Activated T-cell treated with anti-CD3 and anti-CD28 coated beads for 1 hour (primary cell): ENCODE data around the gene RNPS1.
"Not testable (repeated sequence)": the region's sequence is repeated elsewhere in the genome, so short reads cannot be mapped to it uniquely, and the experiment has no call there.

ENCODE experiments used
- DNase-seq: peaks from one replicate; pipeline ENCODE4 v3.0.0-alpha.2; 2020; ENCODE audit warnings: low read depth

The RNPS1 gene

DNA sequence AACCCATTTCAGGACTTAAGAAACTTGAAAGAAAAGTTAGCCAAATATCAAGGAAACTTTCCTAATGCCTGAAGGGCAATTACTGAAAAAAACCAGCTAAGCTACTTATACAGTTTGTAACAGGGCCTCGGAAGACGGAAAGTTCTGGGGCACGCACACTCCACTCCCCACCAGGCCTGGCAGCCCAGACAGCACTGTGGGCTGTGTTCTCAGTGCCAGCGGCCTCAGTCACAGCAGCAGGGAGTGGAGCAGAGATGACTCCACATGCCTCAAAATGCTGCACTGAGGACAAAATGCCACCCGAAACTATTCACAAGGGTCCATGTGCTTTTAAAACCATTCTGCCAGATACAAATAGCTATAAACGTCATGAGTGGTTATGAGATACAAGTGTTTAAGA lies 10.2 kb downstream of the RNPS1 start:
- no peak for DNase-seq

DNA sequence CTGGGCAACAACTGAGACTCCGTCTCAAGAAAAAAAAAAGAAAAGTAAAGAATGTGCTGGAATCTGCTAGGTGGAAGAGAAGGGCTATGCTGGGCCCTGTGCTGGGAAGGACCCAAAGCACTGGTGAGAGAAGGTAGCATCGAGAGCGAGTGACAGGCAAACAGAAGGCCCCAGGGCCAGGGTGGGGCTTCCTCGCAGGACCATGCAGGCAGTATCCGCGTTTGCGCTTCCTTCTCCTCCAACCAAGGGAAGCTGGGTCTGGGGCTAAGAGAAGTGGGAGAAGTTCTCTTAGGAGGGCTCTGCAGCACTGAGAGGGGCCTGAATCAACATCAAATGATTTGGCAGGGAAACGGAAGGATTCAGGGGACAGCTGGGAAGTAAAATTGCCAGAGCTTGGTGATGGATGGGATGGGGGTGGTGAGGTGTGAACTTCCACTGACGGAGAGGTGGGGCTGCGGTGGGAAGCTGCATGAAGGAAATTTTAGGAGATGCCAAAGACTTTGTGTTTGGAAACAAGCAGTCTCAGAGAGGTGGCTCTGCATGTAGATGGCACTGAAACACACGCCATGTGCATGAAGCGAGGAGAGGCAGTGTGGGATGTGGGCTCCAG lies 11.3 kb downstream of the RNPS1 start:
- no peak for DNase-seq

DNA sequence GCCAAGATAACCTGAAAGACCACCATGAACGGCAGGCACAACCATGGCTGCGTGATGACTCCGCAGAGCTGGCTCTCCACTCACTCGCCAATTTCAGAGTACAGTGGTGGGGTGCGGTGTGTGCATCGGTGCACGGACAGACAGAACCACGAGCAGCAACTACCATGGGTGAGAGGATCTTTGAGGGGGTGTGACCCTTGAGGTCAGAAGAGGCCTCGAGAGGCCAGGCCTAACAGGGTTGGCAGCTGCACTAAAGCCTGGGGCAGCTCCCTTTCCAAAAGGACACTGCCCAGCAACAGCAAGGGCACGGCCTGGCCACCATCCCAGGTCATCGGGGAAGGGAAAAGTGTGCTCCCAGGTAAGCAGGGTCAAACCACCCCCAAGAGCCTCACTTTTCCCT lies 14.6 kb downstream of the RNPS1 start:
- DNase-seq: no peak

DNA sequence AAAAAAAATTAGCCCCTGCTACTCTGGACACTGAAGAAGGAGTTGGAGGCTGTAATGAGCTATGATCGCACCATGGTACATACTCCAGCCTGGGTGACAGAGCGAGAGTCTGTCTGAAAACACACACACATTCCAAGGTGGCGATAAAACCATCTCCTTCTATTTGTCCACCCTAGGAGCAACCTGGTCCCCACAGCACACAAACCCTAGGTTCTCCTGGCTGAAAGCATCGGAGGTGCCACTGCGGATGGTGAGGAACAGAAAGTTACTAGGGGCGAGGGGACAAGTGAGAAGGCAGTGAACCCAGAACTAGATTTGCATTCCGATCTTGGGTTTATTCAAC lies 15.1 kb downstream of the RNPS1 start:
- no peak for DNase-seq

DNA sequence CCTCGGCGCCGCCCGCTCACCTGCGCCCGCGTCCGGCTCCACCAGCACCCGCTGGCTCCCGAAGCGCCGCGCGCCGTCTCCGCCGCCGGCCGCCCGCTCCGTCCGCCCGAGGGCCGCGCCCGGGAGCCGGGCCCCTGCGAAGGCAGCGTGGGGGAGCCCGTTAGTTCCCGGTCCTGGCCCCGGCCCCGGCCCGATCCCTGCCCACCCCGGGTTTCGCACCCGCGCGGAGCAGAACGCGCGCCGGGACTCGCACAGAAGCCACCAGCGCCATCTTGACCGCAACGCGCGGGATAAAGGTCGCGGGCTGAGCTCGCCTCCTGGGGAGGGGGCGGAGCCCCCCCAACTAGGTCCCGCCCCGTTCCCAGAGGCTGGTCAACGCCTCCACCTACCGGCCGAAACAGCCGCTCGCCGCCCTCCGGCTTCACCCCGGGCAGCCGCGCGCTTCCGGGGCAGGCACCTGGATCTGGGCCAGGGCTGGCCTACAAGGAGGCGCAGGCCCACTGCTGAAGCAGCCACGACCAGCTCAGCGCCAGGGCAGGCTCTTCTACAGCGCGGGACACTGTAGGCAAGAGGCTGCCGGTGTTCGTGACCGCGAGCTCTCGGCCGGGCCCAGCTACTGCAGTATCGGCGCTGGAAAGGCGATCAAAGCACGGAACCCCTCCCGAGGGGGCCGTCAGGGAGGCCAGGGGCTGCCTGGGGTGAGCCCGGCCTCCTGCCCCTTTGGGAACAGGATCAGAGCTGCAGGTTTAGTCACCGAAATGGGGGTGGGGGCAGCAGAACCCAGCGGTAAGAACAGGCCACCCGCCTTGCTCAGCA lies 16.4 kb downstream of the RNPS1 start, which contains the start of gene ECI1:
Gene ECI1 (minus strand): TSS at position 292 of the 816 bp plus-strand sequence. CDS start 21 bp downstream, at position 271.
- peak; percentile 65 for DNase-seq

DNA sequence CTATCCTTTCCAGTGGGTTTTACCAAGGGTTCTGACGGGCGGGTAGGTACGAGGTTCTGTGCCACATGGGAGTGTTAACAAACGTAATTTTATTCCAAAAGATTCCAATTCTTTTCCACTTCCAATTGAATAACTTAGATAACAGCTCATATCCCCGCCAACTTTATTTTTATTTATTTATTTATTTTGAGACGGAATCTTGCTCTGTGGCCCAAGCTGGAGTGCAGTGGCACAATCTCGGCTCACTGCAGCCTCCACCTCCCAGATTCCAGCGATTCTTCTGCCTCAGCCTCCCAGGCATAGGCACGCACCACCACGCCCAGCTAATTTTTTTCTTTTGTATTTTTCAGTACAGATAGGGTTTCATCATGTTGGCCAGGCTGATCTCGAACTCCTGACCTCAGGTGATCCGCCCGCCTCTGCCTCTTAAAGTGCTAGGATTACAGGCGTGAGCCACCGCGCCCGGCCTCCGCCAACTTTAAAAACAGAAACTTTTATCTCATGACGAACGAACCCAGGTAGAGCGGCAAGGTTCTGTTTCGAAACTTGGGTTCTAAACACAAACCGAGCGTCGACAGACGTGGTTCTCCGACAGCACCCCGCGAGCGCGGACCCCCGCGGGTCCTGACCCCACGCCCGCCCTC lies 17.2 kb downstream of the RNPS1 start:
- DNase-seq: peak; percentile 17

DNA sequence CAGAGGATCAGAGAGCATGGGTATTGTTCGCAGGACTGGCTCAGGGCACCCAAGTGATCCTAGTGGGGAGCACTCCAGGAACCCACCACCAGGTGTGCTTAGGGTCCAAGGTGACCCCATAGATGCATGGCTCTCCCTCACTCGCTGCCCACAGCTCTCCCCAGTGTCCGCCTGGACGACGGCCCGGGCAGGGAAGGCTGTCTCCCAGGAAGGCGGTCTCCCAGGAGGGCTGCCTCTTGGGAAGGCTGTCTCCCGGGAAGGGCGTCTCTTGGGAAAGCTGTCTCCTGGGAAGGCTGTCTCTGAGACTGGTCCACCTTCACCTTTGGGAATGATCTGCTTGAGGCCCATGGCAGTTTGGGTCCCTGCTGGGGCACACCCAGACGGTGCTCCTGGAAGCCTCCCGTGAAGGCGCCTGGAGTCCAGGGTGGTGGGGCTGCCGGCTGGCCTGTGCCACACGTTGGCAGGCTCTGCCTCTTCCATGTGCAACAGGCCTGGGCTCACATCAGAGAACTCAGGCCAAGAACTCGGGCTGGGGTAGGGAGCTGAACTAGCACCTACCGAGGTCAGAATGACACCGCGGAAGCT lies 21.5 kb downstream of the RNPS1 start:
- no peak for DNase-seq

DNA sequence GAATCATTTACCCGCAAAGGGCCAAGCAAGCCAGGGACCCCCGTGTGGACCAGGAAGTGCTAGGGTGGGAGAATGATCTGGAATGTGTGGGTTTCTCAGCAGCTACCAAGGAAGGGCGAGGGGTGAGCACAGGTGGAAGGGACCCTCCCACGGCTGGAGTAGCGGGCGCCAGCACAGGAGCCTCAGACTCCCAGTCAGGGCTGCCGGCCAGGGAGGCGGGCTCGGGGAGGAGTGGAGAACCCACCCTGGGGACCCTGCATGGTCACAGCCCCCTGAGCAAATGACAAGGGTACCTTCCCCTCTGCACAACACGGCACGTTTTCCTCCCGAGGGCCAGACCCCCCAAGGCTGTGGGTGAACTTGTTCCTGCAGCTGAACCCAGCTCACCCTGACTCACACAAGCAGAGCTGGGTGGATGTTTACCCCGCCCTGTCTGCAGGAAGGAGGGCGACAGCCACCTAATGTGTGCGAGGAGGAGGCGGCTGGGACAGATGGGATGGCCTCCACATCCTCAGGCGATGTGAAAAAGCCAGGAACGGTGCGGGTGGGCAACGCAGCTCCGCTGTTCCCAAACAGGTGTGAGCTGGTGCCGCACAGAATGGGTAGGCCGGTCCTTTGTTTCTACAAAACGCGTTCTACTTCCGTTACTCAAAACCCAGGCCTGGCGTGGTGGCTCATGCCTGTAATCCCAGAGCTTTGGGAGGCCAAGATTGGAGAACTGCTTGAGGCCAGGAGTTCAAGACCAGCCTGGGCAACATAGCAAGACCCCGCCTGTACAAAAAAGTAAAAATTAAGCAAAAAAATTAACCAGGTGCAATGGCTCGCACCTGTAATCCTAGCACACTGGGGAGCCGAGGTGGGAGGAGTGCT lies 22.8 kb downstream of the RNPS1 start:
- DNase-seq: no peak

DNA sequence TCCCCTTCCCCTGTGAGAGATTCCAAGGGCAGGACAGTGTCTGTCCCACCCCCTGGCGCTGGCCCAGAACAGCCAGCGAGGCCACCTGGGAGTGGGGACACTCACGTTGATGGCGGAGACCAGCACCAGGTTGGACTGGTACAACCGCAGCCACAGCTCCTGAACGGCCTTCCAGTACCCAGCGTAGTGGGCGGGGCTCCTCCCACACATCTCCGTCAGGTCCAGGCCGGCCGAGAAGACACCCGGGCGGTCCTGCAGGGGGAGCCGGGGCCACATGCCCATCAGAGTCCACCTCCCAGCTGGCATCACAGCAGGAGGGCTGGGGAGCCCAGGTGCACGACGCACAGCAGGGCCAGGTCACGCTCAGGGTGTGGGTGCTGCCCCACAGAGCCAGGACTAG lies 23.6 kb downstream of the RNPS1 start:
- DNase-seq: no peak

DNA sequence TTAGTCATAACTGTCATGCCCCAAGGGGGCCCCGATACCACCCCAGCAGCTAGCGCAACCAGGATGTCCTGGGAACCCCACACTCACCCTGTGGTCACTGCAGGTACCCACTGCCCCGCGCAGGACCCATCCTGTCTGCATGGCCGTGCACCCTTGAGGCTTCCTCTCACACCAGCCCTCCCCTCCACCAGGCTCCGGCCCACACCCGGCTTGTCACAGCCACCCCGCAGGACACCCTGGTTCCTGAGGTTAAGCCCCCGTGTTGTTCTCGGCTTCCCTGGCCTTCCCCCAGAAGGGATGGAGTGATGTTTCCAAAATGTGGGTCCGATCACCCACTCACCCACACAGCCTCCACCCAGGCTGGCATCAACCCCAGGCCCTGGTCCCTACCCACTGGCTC lies 24.1 kb downstream of the RNPS1 start:
- no peak for DNase-seq

DNA sequence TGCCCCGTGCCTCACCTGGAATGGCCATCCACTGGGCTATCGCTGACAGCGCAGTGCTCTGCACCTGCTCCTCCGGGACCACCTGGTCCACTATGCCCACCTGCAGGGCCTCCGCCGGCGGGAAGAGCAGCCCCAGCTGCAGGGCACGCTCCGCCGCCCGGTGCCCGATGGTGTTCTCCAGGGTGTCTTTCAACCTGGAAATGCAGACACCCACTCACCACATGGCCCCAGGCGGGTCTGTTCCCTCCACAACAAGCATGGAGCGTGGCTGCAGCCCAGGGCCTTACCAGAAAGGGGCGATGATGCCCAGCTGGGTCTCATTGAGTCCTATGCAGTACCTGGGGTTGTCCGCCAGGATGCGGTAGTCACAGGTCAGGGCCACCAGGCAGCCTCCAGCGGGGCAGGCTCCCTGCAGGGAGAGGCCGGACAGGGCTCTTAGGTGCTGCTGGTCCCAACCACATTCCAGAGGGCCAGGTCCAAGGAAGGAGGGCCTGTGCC lies 24.8 kb downstream of the RNPS1 start:
- DNase-seq: no peak

DNA sequence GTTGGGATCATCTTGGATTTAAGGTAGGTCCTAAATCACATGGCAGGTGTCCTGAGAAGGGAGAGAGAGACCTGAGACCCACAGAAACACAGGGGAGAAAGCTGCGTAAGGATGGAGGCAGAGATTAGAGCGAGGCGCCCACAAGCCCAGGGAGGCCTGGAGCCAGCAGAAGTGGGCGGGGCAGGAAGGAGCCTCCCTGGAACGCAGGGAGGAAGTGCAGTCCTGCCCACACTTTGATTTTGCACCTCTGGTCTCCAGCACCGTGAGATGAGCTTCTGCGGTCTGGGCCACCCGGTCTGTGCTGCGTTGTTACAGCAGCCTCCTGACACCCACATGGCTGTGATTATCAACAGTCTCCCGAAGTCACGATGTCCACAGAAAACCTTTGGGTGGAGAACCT lies 25.3 kb downstream of the RNPS1 start:
- DNase-seq: no peak

DNA sequence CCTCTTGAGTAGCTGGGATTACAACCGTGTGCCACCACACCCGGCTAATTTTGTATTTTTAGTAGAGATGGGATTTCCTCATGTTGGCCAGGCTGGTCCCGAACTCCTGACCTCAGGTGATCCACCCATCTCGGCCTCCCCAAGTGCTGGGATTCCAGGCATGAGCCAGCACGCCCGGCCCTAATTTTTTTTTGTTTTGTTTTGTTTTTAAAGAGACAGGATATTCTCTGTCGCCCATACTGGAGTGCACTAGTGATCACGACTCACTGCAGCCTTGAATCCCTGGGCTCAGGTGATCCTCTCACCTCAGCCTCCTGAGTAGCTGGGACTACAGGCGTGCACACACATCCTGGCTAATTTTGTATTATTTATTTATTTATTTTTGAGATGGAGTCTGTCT lies 27.6 kb downstream of the RNPS1 start:
- not testable (repeated sequence) for DNase-seq

DNA sequence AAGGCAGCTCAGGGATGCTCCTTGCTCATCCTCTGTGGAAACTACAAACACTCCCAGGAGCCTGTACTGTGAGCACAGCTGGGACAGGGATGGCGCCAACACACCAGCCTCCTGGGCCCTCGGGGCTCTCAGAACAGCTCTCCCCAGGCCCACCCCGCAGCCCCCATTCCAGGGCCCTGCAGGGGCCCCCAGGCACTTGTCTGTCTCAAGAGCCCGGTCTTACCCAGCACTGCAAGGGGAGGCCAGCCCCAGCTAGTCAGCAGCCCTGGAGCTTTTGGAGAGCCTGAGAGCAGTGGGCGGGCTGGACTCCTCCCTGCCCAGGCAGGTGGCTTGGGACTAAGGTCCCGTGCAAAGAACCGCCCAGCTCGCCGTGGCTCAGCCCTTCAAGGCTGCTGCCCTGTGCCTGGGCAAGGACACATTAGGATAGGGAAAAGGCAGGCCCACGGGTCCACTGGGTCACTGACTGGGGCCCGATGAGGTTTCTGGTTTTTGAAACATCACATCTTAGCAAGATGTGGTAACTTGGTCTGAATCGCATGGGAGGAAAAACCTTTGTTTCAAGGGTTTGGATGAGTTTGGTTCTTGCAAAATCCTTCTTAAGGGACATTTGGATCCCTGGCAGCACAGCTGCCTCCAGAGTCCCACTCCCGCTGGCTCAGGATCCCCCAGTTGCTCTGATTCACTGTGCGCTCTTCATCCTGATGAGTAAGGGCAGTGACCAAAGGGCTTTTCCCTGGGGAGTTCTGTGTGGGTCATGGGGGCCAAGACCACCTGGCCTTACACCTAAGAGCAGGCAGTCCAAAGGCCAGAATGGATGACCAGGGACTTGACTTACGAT lies 28.9 kb downstream of the RNPS1 start:
- DNase-seq: no peak

DNA sequence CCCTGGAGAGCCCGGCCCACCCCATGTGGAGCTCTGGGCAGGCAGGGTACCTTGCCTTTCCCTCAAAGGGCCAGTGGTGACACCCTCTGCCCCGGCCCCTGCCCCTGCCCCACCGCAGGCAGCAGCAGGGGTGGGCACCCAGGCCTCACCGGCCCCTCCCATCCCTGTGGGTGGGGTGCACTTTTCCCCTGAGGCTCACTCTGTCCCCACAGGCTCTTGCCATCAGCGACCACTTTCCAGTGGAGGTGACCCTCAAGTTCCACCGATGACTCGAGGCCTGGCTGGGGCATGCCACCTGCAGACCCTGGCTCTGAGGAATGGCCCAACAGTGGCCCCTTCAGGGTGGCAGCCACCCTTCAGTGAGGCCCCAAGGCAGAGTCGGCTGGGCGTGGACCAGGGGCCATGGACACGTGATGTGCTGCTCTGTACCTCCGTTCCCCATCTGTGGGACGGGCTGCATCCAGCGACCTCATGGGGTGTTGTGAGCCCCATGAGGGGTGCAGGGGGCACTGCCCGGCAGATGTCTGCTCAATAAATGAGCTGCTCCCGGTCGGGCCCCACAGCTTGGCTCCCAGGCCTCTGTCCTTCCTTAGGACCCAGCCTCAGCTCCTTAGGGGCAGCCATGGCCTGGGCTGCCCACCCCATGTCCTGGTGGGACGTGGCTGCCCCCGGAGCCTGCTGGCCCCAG lies 29.6 kb downstream of the RNPS1 start:
- DNase-seq: no peak

DNA sequence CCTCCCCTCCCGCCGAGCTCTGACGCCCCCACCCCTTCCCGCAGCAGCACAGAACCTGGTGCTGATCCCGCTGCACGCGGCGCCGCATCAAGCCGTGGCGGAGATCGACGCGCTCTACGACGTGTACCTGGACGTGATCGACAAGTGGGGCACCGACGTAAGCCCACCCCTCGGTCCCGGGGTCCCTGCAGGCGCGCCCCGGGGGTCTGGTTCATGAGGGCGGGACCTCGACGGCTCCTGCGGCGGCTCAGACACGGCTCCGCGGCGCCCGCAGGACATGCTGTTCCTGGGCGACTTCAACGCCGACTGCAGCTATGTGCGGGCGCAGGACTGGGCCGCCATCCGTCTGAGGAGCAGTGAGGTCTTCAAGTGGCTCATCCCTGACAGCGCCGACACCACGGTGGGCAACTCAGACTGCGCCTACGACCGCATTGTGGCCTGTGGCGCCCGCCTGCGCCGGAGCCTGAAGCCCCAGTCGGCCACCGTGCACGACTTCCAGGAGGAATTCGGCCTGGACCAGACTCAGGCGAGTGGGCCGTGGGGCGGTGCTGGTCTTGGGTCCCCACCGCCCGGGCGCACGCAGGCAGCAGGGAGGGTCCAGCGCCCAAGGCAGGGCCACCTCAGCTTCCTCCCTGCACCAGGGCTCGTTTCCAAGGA lies 30.3 kb downstream of the RNPS1 start:
- no peak for DNase-seq

DNA sequence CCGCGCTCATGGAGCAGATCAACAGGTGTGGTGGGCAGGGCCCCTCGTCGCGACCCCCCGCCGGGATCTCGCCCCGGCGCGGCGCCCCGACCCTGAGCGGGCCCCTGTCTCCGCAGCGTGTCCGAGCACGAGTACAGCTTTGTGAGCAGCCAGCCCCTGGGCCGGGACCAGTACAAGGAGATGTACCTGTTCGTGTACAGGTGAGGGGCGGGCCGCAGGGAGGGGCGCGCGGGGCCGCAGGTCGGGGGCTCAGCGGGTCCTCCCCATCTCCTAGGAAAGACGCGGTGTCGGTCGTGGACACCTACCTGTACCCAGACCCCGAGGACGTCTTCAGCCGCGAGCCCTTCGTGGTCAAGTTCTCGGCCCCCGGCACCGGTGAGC lies 30.8 kb downstream of the RNPS1 start:
- no peak for DNase-seq

DNA sequence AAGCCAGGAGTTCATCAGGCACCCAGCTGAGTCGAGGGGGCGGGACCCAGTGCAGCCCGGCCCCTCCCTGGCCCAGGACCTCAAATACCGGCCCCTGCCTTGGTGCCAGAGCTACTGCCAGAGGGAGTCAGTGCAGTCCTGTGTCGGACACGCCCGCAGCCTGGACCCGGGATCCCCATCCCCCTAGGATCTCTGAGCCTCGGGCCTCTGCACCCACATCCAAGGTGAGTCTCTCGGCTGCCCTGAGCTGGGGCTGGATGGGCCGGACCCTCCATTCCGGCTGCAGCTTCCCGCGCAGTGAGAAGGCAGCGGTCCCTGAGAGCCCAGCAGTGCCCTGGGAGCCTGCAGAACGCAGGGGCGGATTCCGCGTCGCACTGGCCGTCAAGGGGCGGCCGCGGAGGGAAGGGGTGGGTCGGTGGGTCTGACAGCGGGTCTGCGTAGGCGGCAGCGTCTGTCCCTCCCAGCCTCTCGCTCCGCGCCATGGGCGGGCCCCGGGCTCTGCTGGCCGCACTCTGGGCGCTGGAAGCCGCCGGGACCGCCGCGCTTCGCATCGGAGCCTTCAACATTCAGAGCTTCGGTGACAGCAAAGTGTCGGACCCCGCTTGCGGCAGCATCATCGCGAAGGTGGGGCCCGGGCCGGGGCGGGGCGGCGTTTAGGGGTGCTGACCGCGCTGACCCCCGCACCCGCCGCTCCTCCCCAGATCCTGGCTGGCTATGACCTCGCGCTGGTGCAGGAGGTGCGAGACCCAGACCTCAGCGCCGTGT lies 31.4 kb downstream of the RNPS1 start, which contains the start of gene DNASE1L2:
Gene DNASE1L2 (plus strand): TSS at position 108 of the 765 bp plus-strand sequence. CDS start 373 bp downstream, at position 481.
- no peak for DNase-seq
